ENCODE data around the gene AAGAB.

AAGAB gene

GRCh38 chr15:67186688-67187087 lies 67.8 kb downstream of the AAGAB start:
- TF ChIP-seq, protein P1, sequence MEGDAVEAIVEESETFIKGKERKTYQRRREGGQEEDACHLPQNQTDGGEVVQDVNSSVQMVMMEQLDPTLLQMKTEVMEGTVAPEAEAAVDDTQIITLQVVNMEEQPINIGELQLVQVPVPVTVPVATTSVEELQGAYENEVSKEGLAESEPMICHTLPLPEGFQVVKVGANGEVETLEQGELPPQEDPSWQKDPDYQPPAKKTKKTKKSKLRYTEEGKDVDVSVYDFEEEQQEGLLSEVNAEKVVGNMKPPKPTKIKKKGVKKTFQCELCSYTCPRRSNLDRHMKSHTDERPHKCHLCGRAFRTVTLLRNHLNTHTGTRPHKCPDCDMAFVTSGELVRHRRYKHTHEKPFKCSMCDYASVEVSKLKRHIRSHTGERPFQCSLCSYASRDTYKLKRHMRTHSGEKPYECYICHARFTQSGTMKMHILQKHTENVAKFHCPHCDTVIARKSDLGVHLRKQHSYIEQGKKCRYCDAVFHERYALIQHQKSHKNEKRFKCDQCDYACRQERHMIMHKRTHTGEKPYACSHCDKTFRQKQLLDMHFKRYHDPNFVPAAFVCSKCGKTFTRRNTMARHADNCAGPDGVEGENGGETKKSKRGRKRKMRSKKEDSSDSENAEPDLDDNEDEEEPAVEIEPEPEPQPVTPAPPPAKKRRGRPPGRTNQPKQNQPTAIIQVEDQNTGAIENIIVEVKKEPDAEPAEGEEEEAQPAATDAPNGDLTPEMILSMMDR (IDR thresholded peaks at IDR 0.05; ENCODE audit: insufficient read depth, low read length, poor library complexity, severe bottlenecking), result no peak
- no peak for TF ChIP-seq EZH2phosphoT487 (conservative IDR thresholded peaks at IDR 0.05; ENCODE audit: low read length)
- no peaks in the 10 kb centered on the region for H3K36me3 ChIP-seq (ENCODE audit: low read length)
- H3K4me2 ChIP-seq (ENCODE audit: low read depth, low read length, poor library complexity, severe bottlenecking), result no peak overlapping the region
- H3K27ac ChIP-seq (ENCODE audit: low read depth, low read length), result no peak overlapping the region
- no peak overlapping the region for H3K9ac ChIP-seq (ENCODE audit: low read length)
- H3K9me2 ChIP-seq (replicated peaks; ENCODE audit: insufficient read depth, low read length), result no peaks in the 10 kb centered on the region
- H3K4me3 ChIP-seq (ENCODE audit: insufficient read depth, low read length, poor library complexity, severe bottlenecking), result no peak overlapping the region
- no peaks in the 10 kb centered on the region for H3K9me3 ChIP-seq (ENCODE audit: insufficient read depth, low read length)
- H3F3A ChIP-seq (ENCODE audit: insufficient read depth), result no peaks in the 10 kb centered on the region
- no peaks in the 10 kb centered on the region for H4K20me1 ChIP-seq (ENCODE audit: low read depth, low read length)
- H3K79me2 ChIP-seq (ENCODE audit: insufficient read depth, low read length), result no peaks in the 10 kb centered on the region
- no peak overlapping the region for H2AFZ ChIP-seq (ENCODE audit: low read depth, low read length, severe bottlenecking)
- H3K27me3 ChIP-seq (ENCODE audit: low read length), result no peaks in the 10 kb centered on the region

DNA sequence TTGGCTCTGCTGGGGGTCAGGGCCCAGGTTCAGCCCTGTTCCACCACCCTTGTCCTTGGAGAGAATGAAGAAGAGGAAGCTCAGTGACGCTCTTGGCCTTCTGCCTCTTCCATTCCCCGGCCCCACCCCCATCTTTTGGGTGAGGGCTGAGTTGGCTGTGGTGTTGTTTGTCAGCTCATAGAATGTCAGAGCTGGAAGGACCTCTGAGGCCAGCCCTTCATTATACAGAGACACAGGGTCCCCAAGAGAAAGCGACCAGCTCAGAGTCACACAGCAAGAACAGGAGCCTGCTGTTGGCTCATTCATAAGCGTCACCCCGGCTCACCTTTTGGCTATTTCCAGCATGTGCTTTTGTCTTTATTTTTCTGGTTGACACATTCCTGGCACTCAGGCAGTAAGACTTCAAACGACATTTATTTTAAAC lies 68.2 kb downstream of the AAGAB start:
- no peak overlapping the region for H3K4me3 ChIP-seq (ENCODE audit: insufficient read depth, low read length, poor library complexity, severe bottlenecking)
- H3K27ac ChIP-seq (ENCODE audit: low read depth, low read length), result no peak overlapping the region
- no peaks in the 10 kb centered on the region for H3K9me2 ChIP-seq (replicated peaks; ENCODE audit: insufficient read depth, low read length)
- no peaks in the 10 kb centered on the region for H3K79me2 ChIP-seq (ENCODE audit: insufficient read depth, low read length)
- H3K36me3 ChIP-seq (ENCODE audit: low read length), result no peaks in the 10 kb centered on the region
- no peak overlapping the region for H2AFZ ChIP-seq (ENCODE audit: low read depth, low read length, severe bottlenecking)
- TF ChIP-seq, protein P1 (IDR thresholded peaks at IDR 0.05; ENCODE audit: insufficient read depth, low read length, poor library complexity, severe bottlenecking), result no peak
- no peak for TF ChIP-seq EZH2phosphoT487 (conservative IDR thresholded peaks at IDR 0.05; ENCODE audit: low read length)
- no peaks in the 10 kb centered on the region for H3K9me3 ChIP-seq (ENCODE audit: insufficient read depth, low read length)
- no peaks in the 10 kb centered on the region for H3K27me3 ChIP-seq (ENCODE audit: low read length)
- no peak overlapping the region for H3K9ac ChIP-seq (ENCODE audit: low read length)
- H4K20me1 ChIP-seq (ENCODE audit: low read depth, low read length), result no peaks in the 10 kb centered on the region
- no peaks in the 10 kb centered on the region for H3F3A ChIP-seq (ENCODE audit: insufficient read depth)
- no peak overlapping the region for H3K4me2 ChIP-seq (ENCODE audit: low read depth, low read length, poor library complexity, severe bottlenecking)

- Histone ChIP-seq H3K79me2 (ENCODE audit: insufficient read depth, low read length) (no peaks in the 10 kb centered on the region), H3K36me3 (ENCODE audit: low read length) (no peaks in the 10 kb centered on the region), H3K27me3 (ENCODE audit: low read length) (no peaks in the 10 kb centered on the region), H3K4me3 (ENCODE audit: insufficient read depth, low read length, poor library complexity, severe bottlenecking) (no peak overlapping the region), H4K20me1 (ENCODE audit: low read depth, low read length) (no peaks in the 10 kb centered on the region), H2AFZ (ENCODE audit: low read depth, low read length, severe bottlenecking) (no peak overlapping the region), H3K9me2 (replicated peaks; ENCODE audit: insufficient read depth, low read length) (no peaks in the 10 kb centered on the region), H3K9me3 (ENCODE audit: insufficient read depth, low read length) (no peaks in the 10 kb centered on the region), H3K4me2 (ENCODE audit: low read depth, low read length, poor library complexity, severe bottlenecking) (no peak overlapping the region), H3K9ac (ENCODE audit: low read length) (no peak overlapping the region), H3F3A (ENCODE audit: insufficient read depth) (no peaks in the 10 kb centered on the region), H3K27ac (ENCODE audit: low read depth, low read length) (no peak overlapping the region)
- TF ChIP-seq, protein P1 (IDR thresholded peaks at IDR 0.05; ENCODE audit: insufficient read depth, low read length, poor library complexity, severe bottlenecking), result no peak
- TF ChIP-seq EZH2phosphoT487 (conservative IDR thresholded peaks at IDR 0.05; ENCODE audit: low read length), result no peak
These were observed 68.7 kb downstream of the AAGAB start for GRCh38 chr15:67185621-67186225.

Data from SU-DHL-6 (cell line).